HCT116 (cell line): Measurements from ENCODE around the gene LCK. TPM values are rescaled to one million over a fixed set of nuclear protein-coding genes. Genes with fewer than 3 reads are reported as not detected.

Experiments used
- ATAC-seq: fragments of 200-7000 bp; cut with Tn5 transposase; 2 replicates; pipeline ENCODE4 v1.9.1; 2020; ENCODE audit warnings: mild to moderate bottlenecking, moderate library complexity
- BruUV-seq: library from RNA; stranded (reverse); fragments of 400-500 nt; replicated peaks from 2 replicates; lab custom pipeline; 2021; lab: Mats Ljungman, UMichigan
- CTCF ChIA-PET: fragments of 300-600 bp; sonication (Branson Sonifier 250); formaldehyde crosslinking; loops from one replicate; lab custom pipeline; 2021; ENCODE audit warnings: antibody characterized with exemption; lab: Charles Lee
- POLR2A ChIA-PET: fragments of 300-600, 350-600 bp; sonication (Branson Sonifier 250); formaldehyde crosslinking; loops from one replicate; lab custom pipeline; 2021; ENCODE audit warnings: antibody characterized with exemption; lab: Charles Lee
- RAD21 ChIA-PET, 2 experiments: fragments of 300-600 bp; sonication (Branson Sonifier 250); formaldehyde crosslinking; loops; one replicate each; lab custom pipeline; 2023; ENCODE audit warnings: low total read pairs in 2 of 2; ENCODE audit not compliant: uncharacterized antibody in 2 of 2, unreplicated experiment in 2 of 2, low non-redundant PET in 1 of 2; lab: Charles Lee
- DNase-seq: peaks from one replicate; pipeline ENCODE4 v3.0.0-alpha.2; 2010; ENCODE audit warnings: low read depth, low spot score
- H2AFZ ChIP-seq: fragments of 200-600 bp; shearing (Covaris generic), sonication (generic); 2 replicates; pipeline ENCODE4 v1.6.1; 2017; ENCODE audit warnings: low read depth, mixed run types, mixed read lengths, antibody characterized with exemption, low read length; ENCODE audit not compliant: poor library complexity, severe bottlenecking
- H3K27ac ChIP-seq: 2 replicates; pipeline ENCODE4 v1.5.1; 2012; ENCODE audit warnings: low read depth, low read length
- H3K27me3 ChIP-seq: fragments of 200-600 bp; sonication (generic); 2 replicates; pipeline ENCODE4 v1.6.1; 2016; ENCODE audit warnings: mixed run types, low read length, mixed read lengths; ENCODE audit not compliant: insufficient read depth
- H3K36me3 ChIP-seq, 2 experiments: fragments of 200-500 bp in 1 of 2; fragments of 200-600 bp in 1 of 2; sonication (Bioruptor generic) in 1 of 2; sonication (generic) in 1 of 2; 2 replicates each; pipeline versions ENCODE4 v1.5.1 to v1.6.1; 2014 to 2016; ENCODE audit warnings: low read length in 2 of 2, inconsistent platforms in 1 of 2, mixed read lengths in 1 of 2, mixed run types in 1 of 2; ENCODE audit not compliant: insufficient read depth in 2 of 2, control insufficient read depth in 1 of 2
- H3K4me1 ChIP-seq, 2 experiments: fragments of 200-600 bp in 1 of 2; sonication (generic) in 1 of 2; 2 replicates each; pipeline versions ENCODE4 v1.5.1 to v1.6.1; 2012 to 2017; ENCODE audit warnings: low read length in 2 of 2, inconsistent platforms in 1 of 2, mild to moderate bottlenecking in 1 of 2, mixed read lengths in 1 of 2, mixed run types in 1 of 2, moderate library complexity in 1 of 2; ENCODE audit not compliant: insufficient read depth in 2 of 2, control insufficient read depth in 1 of 2
- H3K4me2 ChIP-seq: fragments of 200-600 bp; sonication (generic); 2 replicates; pipeline ENCODE4 v1.6.1; 2017; ENCODE audit warnings: mixed run types, low read length, mixed read lengths
- H3K4me3 ChIP-seq, 2 experiments: fragments of 200-600 bp in 1 of 2; sonication (generic) in 1 of 2; replicated peaks in 1 of 2; 2 replicates each; pipeline ENCODE4 v1.5.1; 2011 to 2016; ENCODE audit warnings: low read length in 2 of 2, control low read depth in 1 of 2, low read depth in 1 of 2, mild to moderate bottlenecking in 1 of 2, mixed read lengths in 1 of 2, mixed run types in 1 of 2
- H3K79me2 ChIP-seq: fragments of 200-600 bp; sonication (generic); 2 replicates; pipeline ENCODE4 v1.6.1; 2017; ENCODE audit warnings: mild to moderate bottlenecking, mixed run types, low read length, moderate library complexity, mixed read lengths; ENCODE audit not compliant: insufficient read depth
- H3K9ac ChIP-seq: fragments of 200-600 bp; sonication (generic); 2 replicates; pipeline ENCODE4 v1.6.1; 2016; ENCODE audit warnings: low read length, mixed read lengths
- H3K9me2 ChIP-seq: fragments of 200-600 bp; sonication (generic), shearing (Covaris generic); 2 replicates; pipeline ENCODE4 v1.6.1; 2017; ENCODE audit warnings: mixed run types, mild to moderate bottlenecking, moderate library complexity; ENCODE audit not compliant: insufficient read depth
- H3K9me3 ChIP-seq, 2 experiments: fragments of 200-500 bp in 1 of 2; fragments of 200-600 bp in 1 of 2; sonication (Bioruptor generic) in 1 of 2; sonication (generic) in 1 of 2; 2 replicates each; pipeline ENCODE4 v1.6.1; 2014 to 2017; ENCODE audit warnings: low read length in 2 of 2, mixed read lengths in 2 of 2, inconsistent platforms in 1 of 2, low read depth in 1 of 2, mild to moderate bottlenecking in 1 of 2, mixed run types in 1 of 2, moderate library complexity in 1 of 2; ENCODE audit not compliant: control insufficient read depth in 1 of 2, insufficient read depth in 1 of 2
- H4K20me1 ChIP-seq: fragments of 200-600 bp; sonication (generic), shearing (Covaris generic); 2 replicates; pipeline ENCODE4 v1.6.1; 2017; ENCODE audit warnings: mixed run types, mild to moderate bottlenecking, moderate library complexity; ENCODE audit not compliant: insufficient read depth
- CBX3 ChIP-seq: IDR thresholded peaks from 2 replicates; pipeline ENCODE4 v1.6.1; 2012; ENCODE audit warnings: low read depth
- CEBPB ChIP-seq: IDR thresholded peaks from 2 replicates; pipeline ENCODE4 v1.6.1; 2012; ENCODE audit warnings: low read depth
- EGR1 ChIP-seq: IDR thresholded peaks from 2 replicates; pipeline ENCODE4 v1.6.1; 2012; ENCODE audit warnings: low read depth
- ELF1 ChIP-seq: IDR thresholded peaks from 2 replicates; pipeline ENCODE4 v1.6.1; 2012; ENCODE audit warnings: low read depth, borderline replicate concordance
- EZH2 ChIP-seq: fragments of 200-600 bp; sonication (generic); IDR thresholded peaks from 2 replicates; pipeline ENCODE4 v1.6.1; 2017; ENCODE audit warnings: antibody characterized with exemption, mixed run types
- EZH2phosphoT487 ChIP-seq: fragments of 200-600 bp; IDR thresholded peaks from 2 replicates; pipeline ENCODE4 v1.6.1; 2018; ENCODE audit warnings: antibody characterized with exemption, borderline replicate concordance
- JUND ChIP-seq: IDR thresholded peaks from 2 replicates; pipeline ENCODE4 v1.6.1; 2012
- SIN3A ChIP-seq: IDR thresholded peaks from 2 replicates; pipeline ENCODE4 v1.6.1; 2012; ENCODE audit warnings: low read depth
- ZFX ChIP-seq: fragments of 450-650 bp; IDR thresholded peaks from 2 replicates; pipeline ENCODE4 v1.6.1; 2017
- intact Hi-C: fragments of 100-400 bp; cut with micrococcal nuclease; formaldehyde crosslinking; loops from 2 replicates; pipeline ENCODE4 v1.10.0; 2022
- total RNA-seq: library from RNA; stranded (reverse); gene quantifications from one replicate; pipeline ENCODE4 v1.2.1, GENCODE V29; 2021; ENCODE audit not compliant: unreplicated experiment
- TF ChIP-seq, protein P1 (sequence below): IDR thresholded peaks from 2 replicates; pipeline ENCODE4 v1.6.1; 2012; ENCODE audit warnings: low read depth
- TF ChIP-seq, protein P2 (sequence below): IDR thresholded peaks from 2 replicates; pipeline ENCODE4 v1.6.1; 2012

The LCK gene
- total RNA-seq, 1 experiment from 2014 or later = 0.79 TPM

DNA sequence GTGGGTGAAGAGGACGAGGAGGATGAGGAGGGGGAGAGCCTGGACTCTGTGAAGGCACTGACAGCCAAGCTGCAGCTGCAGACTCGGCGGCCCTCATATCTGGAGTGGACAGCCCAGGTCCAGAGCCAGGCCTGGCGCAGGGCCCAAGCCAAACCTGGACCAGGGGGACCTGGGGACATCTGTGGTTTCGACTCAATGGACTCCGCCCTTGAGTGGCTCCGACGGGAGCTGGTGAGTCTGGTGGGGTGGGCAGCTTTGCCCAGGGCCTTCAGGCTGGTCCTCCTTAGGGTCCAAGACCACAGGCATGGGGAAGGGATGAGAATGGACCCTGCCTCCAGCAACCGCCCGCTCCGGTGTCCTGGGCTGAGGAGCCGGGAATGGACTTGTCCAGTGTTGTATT, 3.6 kb upstream of the LCK start:
- ATAC-seq = no peak
- peaks cover 6 to 19% of the 10 kb centered on the region in 2 experiments for H3K4me1 ChIP-seq

More for the DNA sequence above, 3.6 kb upstream of the LCK start:
- H3K36me3 ChIP-seq = no peaks in the 10 kb centered on the region
- no peak overlapping the region for H2AFZ ChIP-seq
- TF ChIP-seq EZH2 (no peak), EGR1 (no peak), EZH2phosphoT487 (no peak), SIN3A (no peak), ELF1 (no peak), CBX3 (no peak), ZFX (no peak), JUND (no peak), CEBPB (no peak)
- TF ChIP-seq, protein P1, sequence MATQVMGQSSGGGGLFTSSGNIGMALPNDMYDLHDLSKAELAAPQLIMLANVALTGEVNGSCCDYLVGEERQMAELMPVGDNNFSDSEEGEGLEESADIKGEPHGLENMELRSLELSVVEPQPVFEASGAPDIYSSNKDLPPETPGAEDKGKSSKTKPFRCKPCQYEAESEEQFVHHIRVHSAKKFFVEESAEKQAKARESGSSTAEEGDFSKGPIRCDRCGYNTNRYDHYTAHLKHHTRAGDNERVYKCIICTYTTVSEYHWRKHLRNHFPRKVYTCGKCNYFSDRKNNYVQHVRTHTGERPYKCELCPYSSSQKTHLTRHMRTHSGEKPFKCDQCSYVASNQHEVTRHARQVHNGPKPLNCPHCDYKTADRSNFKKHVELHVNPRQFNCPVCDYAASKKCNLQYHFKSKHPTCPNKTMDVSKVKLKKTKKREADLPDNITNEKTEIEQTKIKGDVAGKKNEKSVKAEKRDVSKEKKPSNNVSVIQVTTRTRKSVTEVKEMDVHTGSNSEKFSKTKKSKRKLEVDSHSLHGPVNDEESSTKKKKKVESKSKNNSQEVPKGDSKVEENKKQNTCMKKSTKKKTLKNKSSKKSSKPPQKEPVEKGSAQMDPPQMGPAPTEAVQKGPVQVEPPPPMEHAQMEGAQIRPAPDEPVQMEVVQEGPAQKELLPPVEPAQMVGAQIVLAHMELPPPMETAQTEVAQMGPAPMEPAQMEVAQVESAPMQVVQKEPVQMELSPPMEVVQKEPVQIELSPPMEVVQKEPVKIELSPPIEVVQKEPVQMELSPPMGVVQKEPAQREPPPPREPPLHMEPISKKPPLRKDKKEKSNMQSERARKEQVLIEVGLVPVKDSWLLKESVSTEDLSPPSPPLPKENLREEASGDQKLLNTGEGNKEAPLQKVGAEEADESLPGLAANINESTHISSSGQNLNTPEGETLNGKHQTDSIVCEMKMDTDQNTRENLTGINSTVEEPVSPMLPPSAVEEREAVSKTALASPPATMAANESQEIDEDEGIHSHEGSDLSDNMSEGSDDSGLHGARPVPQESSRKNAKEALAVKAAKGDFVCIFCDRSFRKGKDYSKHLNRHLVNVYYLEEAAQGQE = no peak
- TF ChIP-seq, protein P2, sequence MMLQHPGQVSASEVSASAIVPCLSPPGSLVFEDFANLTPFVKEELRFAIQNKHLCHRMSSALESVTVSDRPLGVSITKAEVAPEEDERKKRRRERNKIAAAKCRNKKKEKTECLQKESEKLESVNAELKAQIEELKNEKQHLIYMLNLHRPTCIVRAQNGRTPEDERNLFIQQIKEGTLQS = no peak
- CTCF ChIA-PET = interaction anchor here (1.1 to 1.6 kb wide), 3 partner anchors 18 to 43 kb away, joined by 3 to 9 read pairs (median 3); no protein-coding TSS in a partner anchor
- no peak for DNase-seq
- POLR2A ChIA-PET = no interaction called here
- no peak overlapping the region for H3K4me3 ChIP-seq
- BruUV-seq = no TSS peak
- no peaks in the 10 kb centered on the region for H3K9me3 ChIP-seq
- H3K9ac ChIP-seq = no peak overlapping the region
- no peaks in the 10 kb centered on the region for H3K27me3 ChIP-seq
- no peaks in the 10 kb centered on the region for H4K20me1 ChIP-seq
- H3K9me2 ChIP-seq = no peaks in the 10 kb centered on the region
- intact Hi-C loops = no loop called here
- RAD21 ChIA-PET = no interaction called here
- H3K27ac ChIP-seq = no peak overlapping the region; the same call in 1 of the 2 replicates
- H3K4me2 ChIP-seq = no peak overlapping the region
- no peaks in the 10 kb centered on the region for H3K79me2 ChIP-seq
